CD4-positive, alpha-beta T cell (primary cell): Measurements from ENCODE around the gene CLDN12. TPM values are rescaled to one million over a fixed set of nuclear protein-coding genes. Genes with fewer than 3 reads are reported as not detected.
A peak's percentile ranks its signal among the peaks of the same experiment; 100 is the strongest.

Source experiments
- ATAC-seq: fragments of 200-7000 bp; cut with Tn5 transposase; one replicate; pipeline ENCODE4 v1.10.0; 2022; ENCODE audit warnings: mild to moderate bottlenecking; ENCODE audit not compliant: poor library complexity
- CTCF ChIA-PET: fragments of 350-600 bp; sonication (Branson Sonifier 250); formaldehyde crosslinking; loops from one replicate; lab custom pipeline; 2021; ENCODE audit warnings: antibody characterized with exemption, inconsistent platforms; lab: Charles Lee
- POLR2A ChIA-PET: fragments of 350-600 bp; sonication (Branson Sonifier 250); formaldehyde crosslinking; loops from one replicate; lab custom pipeline; 2021; ENCODE audit warnings: antibody characterized with exemption, inconsistent platforms; lab: Charles Lee
- DNase-seq, 14 experiments: peaks; one replicate each; pipeline ENCODE4 v3.0.0-alpha.2; 2013 to 2020; ENCODE audit warnings: mixed read lengths in 2 of 14
- H3K27ac ChIP-seq, 2 donors: one replicate each; pipeline versions ENCODE4 v1.5.1 to v1.7.0; 2013; ENCODE audit warnings: low read length in 2 of 2, low read depth in 1 of 2, mild to moderate bottlenecking in 1 of 2
- H3K27me3 ChIP-seq, 2 experiments: 1 replicate in 1 of 2; 2 replicates in 1 of 2; pipeline versions ENCODE4 v1.6.1 to v1.7.0; 2013; ENCODE audit warnings: low read length in 2 of 2, control low read depth in 1 of 2, mild to moderate bottlenecking in 1 of 2, moderate library complexity in 1 of 2; ENCODE audit not compliant: insufficient read depth in 2 of 2, control insufficient read depth in 1 of 2
- H3K36me3 ChIP-seq: one replicate; pipeline ENCODE4 v1.6.1; 2013; ENCODE audit warnings: low read length, control low read depth; ENCODE audit not compliant: insufficient read depth
- H3K4me1 ChIP-seq: one replicate; pipeline ENCODE4 v1.6.1; 2013; ENCODE audit warnings: low read length, control low read depth; ENCODE audit not compliant: insufficient read depth
- H3K4me3 ChIP-seq: one replicate; pipeline ENCODE4 v1.5.1; 2013; ENCODE audit warnings: mild to moderate bottlenecking, low read length, moderate library complexity
- H3K9me3 ChIP-seq, 2 experiments: 1 replicate in 1 of 2; 2 replicates in 1 of 2; pipeline versions ENCODE4 v1.6.1 to v1.7.0; 2013; ENCODE audit warnings: low read length in 2 of 2, mild to moderate bottlenecking in 2 of 2, control low read depth in 1 of 2, moderate library complexity in 1 of 2; ENCODE audit not compliant: control insufficient read depth in 1 of 2, insufficient read depth in 1 of 2
- H3K27ac Mint-ChIP-seq: one replicate; pipeline ENCODE4 v1.8.0; 2020; ENCODE audit warnings: mixed read lengths
- H3K27me3 Mint-ChIP-seq: one replicate; pipeline ENCODE4 v1.8.0; 2021; ENCODE audit warnings: mixed read lengths
- H3K36me3 Mint-ChIP-seq: one replicate; pipeline ENCODE4 v1.8.0; 2021; ENCODE audit warnings: low read depth, mixed read lengths
- H3K4me1 Mint-ChIP-seq: one replicate; pipeline ENCODE4 v1.8.0; 2021; ENCODE audit warnings: low read depth, mixed read lengths
- H3K4me3 Mint-ChIP-seq: one replicate; pipeline ENCODE4 v1.8.0; 2020; ENCODE audit warnings: mild to moderate bottlenecking, mixed read lengths
- H3K9me3 Mint-ChIP-seq: one replicate; pipeline ENCODE4 v1.8.0; 2020; ENCODE audit warnings: mixed read lengths
- CTCF ChIP-seq: fragments of 200-600 bp; IDR thresholded peaks from one replicate; pipeline ENCODE4 v1.8.0; 2022; ENCODE audit warnings: antibody characterized with exemption, mild to moderate bottlenecking
- intact Hi-C, 2 experiments: fragments of 100-400 bp; cut with DNase I in 1 of 2; cut with micrococcal nuclease in 1 of 2; formaldehyde crosslinking; loops; one replicate each; pipeline versions ENCODE4 v1.15.1 to v1.9.0; 2023 to 2025; cut with DNase I, micrococcal nuclease
- total RNA-seq, 174 experiments: library from RNA in 2 of 174; stranded (reverse) in 2 of 174; gene quantifications; one replicate each; pipeline ENCODE4 v1.2.3 and lab custom pipeline; 2021 to 2026

The CLDN12 gene
- total RNA-seq, 2 experiments from 2014 or later = 1.1 to 1.4 TPM

GRCh38 chr7:90412458-90413184 lies 9.4 kb downstream of the CLDN12 start:
- CTCF ChIA-PET = no interaction called here

GRCh38 chr7:90413185-90413528 lies 9.9 kb downstream of the CLDN12 start:
- Histone ChIP-seq H3K4me1 (no peaks in the 10 kb centered on the region), H3K36me3 (no peaks in the 10 kb centered on the region), H3K4me3 (no peak overlapping the region), H3K27ac (no peak overlapping the region), H3K9me3 (no peaks in the 10 kb centered on the region), H3K27me3 (no peaks in the 10 kb centered on the region)
- POLR2A ChIA-PET = no interaction called here
- no peaks in the 10 kb centered on the region for H3K9me3 Mint-ChIP-seq
- CTCF ChIA-PET = no interaction called here
- H3K4me3 Mint-ChIP-seq = no peak overlapping the region
- H3K36me3 Mint-ChIP-seq = no peaks in the 10 kb centered on the region
- DNase-seq (no peak), ATAC-seq (no peak)
- intact Hi-C loops = no loop called here
- H3K4me1 Mint-ChIP-seq = no peaks in the 10 kb centered on the region
- TF ChIP-seq CTCF = no peak
- H3K27me3 Mint-ChIP-seq = no peaks in the 10 kb centered on the region
- H3K27ac Mint-ChIP-seq = no peak overlapping the region

More at GRCh38 chr7:90412458-90413184, 9.4 kb downstream of the CLDN12 start:
- Histone ChIP-seq H3K4me3 (no peak overlapping the region), H3K4me1 (no peaks in the 10 kb centered on the region), H3K36me3 (no peaks in the 10 kb centered on the region), H3K9me3 (no peaks in the 10 kb centered on the region), H3K27me3 (no peaks in the 10 kb centered on the region), H3K27ac (no peak overlapping the region)
- H3K27me3 Mint-ChIP-seq = no peaks in the 10 kb centered on the region
- no peaks in the 10 kb centered on the region for H3K4me1 Mint-ChIP-seq
- H3K9me3 Mint-ChIP-seq = no peaks in the 10 kb centered on the region
- no peak for ATAC-seq
- peak in 4 of 14 experiments; percentile 6 to 36 (median 24) for DNase-seq
- POLR2A ChIA-PET = no interaction called here
- no peak overlapping the region for H3K27ac Mint-ChIP-seq
- no peak overlapping the region for H3K4me3 Mint-ChIP-seq
- intact Hi-C loops = no loop called here
- no peak for TF ChIP-seq CTCF
- no peaks in the 10 kb centered on the region for H3K36me3 Mint-ChIP-seq

GRCh38 chr7:90421651-90422050 lies 18.4 kb downstream of the CLDN12 start:
- H3K4me3 Mint-ChIP-seq = no peak overlapping the region
- intact Hi-C loops = no loop called here
- Histone ChIP-seq H3K36me3 (no peaks in the 10 kb centered on the region), H3K4me3 (no peak overlapping the region), H3K9me3 (no peaks in the 10 kb centered on the region), H3K4me1 (no peaks in the 10 kb centered on the region), H3K27me3 (no peaks in the 10 kb centered on the region), H3K27ac (no peak overlapping the region)
- H3K4me1 Mint-ChIP-seq = no peaks in the 10 kb centered on the region
- no peak for ATAC-seq
- ChIA-PET CTCF (no interaction called here), POLR2A (no interaction called here)
- DNase-seq = no peak
- no peaks in the 10 kb centered on the region for H3K36me3 Mint-ChIP-seq
- no peaks in the 10 kb centered on the region for H3K27me3 Mint-ChIP-seq
- H3K27ac Mint-ChIP-seq = no peak overlapping the region
- no peak for TF ChIP-seq CTCF
- no peaks in the 10 kb centered on the region for H3K9me3 Mint-ChIP-seq
